GM12873 (cell line): Measurements from ENCODE around the gene COA1.

ENCODE experiments used
- CTCF ChIP-seq: IDR thresholded peaks from 2 replicates; pipeline ENCODE4 v1.5.1; 2012; ENCODE audit warnings: low read depth, mild to moderate bottlenecking, moderate library complexity, low read length, control low read depth; ENCODE audit not compliant: insufficient read depth; ENCODE audit errors: missing control alignments

COA1 gene

GRCh38 chr7:43629857-43630256 lies 99.5 kb downstream of the COA1 start:
- no peak for TF ChIP-seq CTCF

- no peak for TF ChIP-seq CTCF
These were observed 100.9 kb downstream of the COA1 start for GRCh38 chr7:43628431-43628830.

DNA sequence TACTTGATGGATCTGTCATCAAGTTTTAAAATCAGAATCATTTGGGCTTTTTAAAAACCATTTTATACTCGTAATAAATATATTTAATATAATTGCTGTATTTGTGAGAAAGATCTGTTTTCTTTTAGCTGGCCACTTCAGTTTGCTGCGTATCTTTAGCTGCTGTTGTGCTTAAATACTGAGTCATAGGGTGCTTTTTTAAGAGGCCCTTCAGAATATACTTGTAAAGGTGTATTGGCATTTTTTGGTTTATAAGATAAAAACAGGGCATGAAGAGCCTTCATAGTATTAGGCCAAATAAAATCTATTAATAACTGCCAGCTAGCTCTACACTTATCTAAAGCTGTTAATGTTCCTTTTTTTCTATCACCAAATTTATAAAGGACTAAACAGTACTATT lies 102.6 kb downstream of the COA1 start:
- TF ChIP-seq CTCF = no peak

DNA sequence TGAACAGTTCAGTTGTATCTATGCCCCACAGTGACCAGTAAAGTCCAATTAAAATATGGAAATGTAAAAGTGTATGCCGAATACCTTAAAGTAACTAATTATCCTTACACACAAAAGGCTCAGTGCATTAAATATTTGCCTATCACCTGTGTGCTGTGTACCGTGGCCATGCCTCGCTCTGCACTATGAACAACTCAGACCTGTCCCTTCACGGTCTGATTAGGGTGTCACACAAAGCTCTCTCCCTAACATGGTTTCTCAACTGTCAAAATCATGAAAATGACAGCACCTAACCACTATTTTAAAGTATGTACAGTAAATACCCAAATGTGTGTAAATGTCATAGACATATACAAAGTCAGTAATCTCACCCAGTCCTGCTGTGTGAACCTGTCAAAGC lies 103.3 kb downstream of the COA1 start:
- TF ChIP-seq CTCF = no peak

GRCh38 chr7:43625453-43625852 lies 103.9 kb downstream of the COA1 start:
- no peak for TF ChIP-seq CTCF

GRCh38 chr7:43624156-43624555 lies 105.2 kb downstream of the COA1 start:
- no peak for TF ChIP-seq CTCF

GRCh38 chr7:43621729-43622448 lies 107.4 kb downstream of the COA1 start:
- no peak for TF ChIP-seq CTCF
